Activated T-cell treated with anti-CD3 and anti-CD28 coated beads, Interleukin-2, amount 50 U/mL, for 24 hours (primary cell): ENCODE measurements around the gene DCAKD.

Experiments
- DNase-seq: peaks from one replicate; pipeline ENCODE4 v3.0.0-alpha.2; 2020
- H3K27ac Mint-ChIP-seq: 2 replicates; pipeline ENCODE4 v1.8.0; 2020; ENCODE audit warnings: mild to moderate bottlenecking, mixed read lengths
- H3K27me3 Mint-ChIP-seq: 2 replicates; pipeline ENCODE4 v1.8.0; 2020; ENCODE audit warnings: mixed read lengths
- H3K36me3 Mint-ChIP-seq: 2 replicates; pipeline ENCODE4 v1.8.0; 2020; ENCODE audit warnings: low read depth, mixed read lengths
- H3K4me1 Mint-ChIP-seq: 2 replicates; pipeline ENCODE4 v1.8.0; 2020; ENCODE audit warnings: low read depth, mixed read lengths
- H3K4me3 Mint-ChIP-seq: 2 replicates; pipeline ENCODE4 v1.8.0; 2020; ENCODE audit warnings: mild to moderate bottlenecking, moderate library complexity, mixed read lengths
- H3K9me3 Mint-ChIP-seq: 2 replicates; pipeline ENCODE4 v1.8.0; 2020; ENCODE audit warnings: mixed read lengths

The DCAKD gene

GRCh38 chr17:45051060-45051719, at the start of gene DCAKD:
DCAKD (minus strand) TSS chr17:45051632; CDS start chr17:45034885, 16,747 bp downstream.
- peak within 1 kb of the TSS; percentile 98 for H3K27ac Mint-ChIP-seq

GRCh38 chr17:45098869-45099616, 47.6 kb upstream of the DCAKD start:
- DNase-seq: peak; percentile 81
- peaks cover 87% of the 10 kb centered on the region for H3K36me3 Mint-ChIP-seq
- no peak overlapping the region for H3K4me3 Mint-ChIP-seq
- no peak overlapping the region for H3K27ac Mint-ChIP-seq
- no peaks in the 10 kb centered on the region for H3K4me1 Mint-ChIP-seq
- H3K9me3 Mint-ChIP-seq: no peaks in the 10 kb centered on the region
- no peaks in the 10 kb centered on the region for H3K27me3 Mint-ChIP-seq

More at GRCh38 chr17:45051060-45051719, at the start of gene DCAKD:
- peak within 1 kb of the TSS; percentile 95 for H3K4me3 Mint-ChIP-seq
- H3K4me1 Mint-ChIP-seq: peaks cover 53% of the 10 kb centered on the region
- peak; percentile 92 for DNase-seq
- H3K36me3 Mint-ChIP-seq: peaks cover 41% of the 10 kb centered on the region
- no peaks in the 10 kb centered on the region for H3K27me3 Mint-ChIP-seq
- H3K9me3 Mint-ChIP-seq: no peaks in the 10 kb centered on the region

- Mint-ChIP-seq H3K4me1 (no peaks in the 10 kb centered on the region), H3K27me3 (no peaks in the 10 kb centered on the region), H3K9me3 (no peaks in the 10 kb centered on the region), H3K36me3 (peaks cover 87% of the 10 kb centered on the region), H3K27ac (no peak overlapping the region), H3K4me3 (no peak overlapping the region)
- no peak for DNase-seq
Measured at GRCh38 chr17:45098081-45098868, 46.8 kb upstream of the DCAKD start.

- DNase-seq: no peak
- no peaks in the 10 kb centered on the region for H3K9me3 Mint-ChIP-seq
- H3K27ac Mint-ChIP-seq: no peak overlapping the region
- H3K36me3 Mint-ChIP-seq: peaks cover 86% of the 10 kb centered on the region
- no peaks in the 10 kb centered on the region for H3K4me1 Mint-ChIP-seq
- no peaks in the 10 kb centered on the region for H3K27me3 Mint-ChIP-seq
- no peak overlapping the region for H3K4me3 Mint-ChIP-seq
Measured at GRCh38 chr17:45096926-45097325, 45.5 kb upstream of the DCAKD start.

GRCh38 chr17:45096141-45096540, 44.7 kb upstream of the DCAKD start:
- no peaks in the 10 kb centered on the region for H3K4me1 Mint-ChIP-seq
- H3K27ac Mint-ChIP-seq: no peak overlapping the region
- no peak for DNase-seq
- no peaks in the 10 kb centered on the region for H3K9me3 Mint-ChIP-seq
- H3K27me3 Mint-ChIP-seq: no peaks in the 10 kb centered on the region
- H3K36me3 Mint-ChIP-seq: peaks cover 90% of the 10 kb centered on the region
- H3K4me3 Mint-ChIP-seq: no peak overlapping the region

GRCh38 chr17:45093444-45094110, 42.1 kb upstream of the DCAKD start:
- H3K27me3 Mint-ChIP-seq: no peaks in the 10 kb centered on the region
- no peaks in the 10 kb centered on the region for H3K9me3 Mint-ChIP-seq
- peak overlapping the region; percentile 50 for H3K27ac Mint-ChIP-seq
- no peak overlapping the region for H3K4me3 Mint-ChIP-seq
- peaks cover 92% of the 10 kb centered on the region for H3K36me3 Mint-ChIP-seq
- no peak for DNase-seq
- no peaks in the 10 kb centered on the region for H3K4me1 Mint-ChIP-seq

GRCh38 chr17:45092911-45093430, 41.5 kb upstream of the DCAKD start:
- H3K27me3 Mint-ChIP-seq: no peaks in the 10 kb centered on the region
- H3K4me3 Mint-ChIP-seq: no peak overlapping the region
- H3K4me1 Mint-ChIP-seq: peaks cover 1% of the 10 kb centered on the region
- peak overlapping the region; percentile 67 for H3K27ac Mint-ChIP-seq
- no peak for DNase-seq
- H3K36me3 Mint-ChIP-seq: peaks cover 92% of the 10 kb centered on the region
- H3K9me3 Mint-ChIP-seq: no peaks in the 10 kb centered on the region

GRCh38 chr17:45091778-45092425, 40.5 kb upstream of the DCAKD start:
- Mint-ChIP-seq H3K36me3 (peaks cover 92% of the 10 kb centered on the region), H3K9me3 (no peaks in the 10 kb centered on the region), H3K27ac (no peak overlapping the region), H3K4me1 (peaks cover 1% of the 10 kb centered on the region), H3K27me3 (no peaks in the 10 kb centered on the region), H3K4me3 (no peak overlapping the region)
- DNase-seq: no peak

- Mint-ChIP-seq H3K36me3 (peaks cover 88% of the 10 kb centered on the region), H3K4me1 (peaks cover 1% of the 10 kb centered on the region), H3K27me3 (no peaks in the 10 kb centered on the region), H3K27ac (no peak overlapping the region), H3K9me3 (no peaks in the 10 kb centered on the region), H3K4me3 (no peak overlapping the region)
- DNase-seq: no peak
Measured at GRCh38 chr17:45090711-45091110, 39.3 kb upstream of the DCAKD start.

GRCh38 chr17:45088741-45089140, 37.3 kb upstream of the DCAKD start:
- H3K27ac Mint-ChIP-seq: no peak overlapping the region
- H3K9me3 Mint-ChIP-seq: no peaks in the 10 kb centered on the region
- H3K4me1 Mint-ChIP-seq: peaks cover 1% of the 10 kb centered on the region
- peaks cover 89% of the 10 kb centered on the region for H3K36me3 Mint-ChIP-seq
- no peak overlapping the region for H3K4me3 Mint-ChIP-seq
- no peaks in the 10 kb centered on the region for H3K27me3 Mint-ChIP-seq
- DNase-seq: no peak

GRCh38 chr17:45087978-45088377, 36.5 kb upstream of the DCAKD start:
- Mint-ChIP-seq H3K27ac (no peak overlapping the region), H3K4me1 (peaks cover 1% of the 10 kb centered on the region), H3K27me3 (no peaks in the 10 kb centered on the region), H3K36me3 (peaks cover 88% of the 10 kb centered on the region), H3K9me3 (no peaks in the 10 kb centered on the region), H3K4me3 (no peak overlapping the region)
- DNase-seq: no peak

GRCh38 chr17:45087504-45087975, 36.1 kb upstream of the DCAKD start:
- H3K36me3 Mint-ChIP-seq: peaks cover 88% of the 10 kb centered on the region
- no peak overlapping the region for H3K27ac Mint-ChIP-seq
- H3K27me3 Mint-ChIP-seq: no peaks in the 10 kb centered on the region
- peaks cover 1% of the 10 kb centered on the region for H3K4me1 Mint-ChIP-seq
- no peaks in the 10 kb centered on the region for H3K9me3 Mint-ChIP-seq
- no peak for DNase-seq
- H3K4me3 Mint-ChIP-seq: no peak overlapping the region

- Mint-ChIP-seq H3K27me3 (no peaks in the 10 kb centered on the region), H3K9me3 (no peaks in the 10 kb centered on the region), H3K36me3 (peaks cover 89% of the 10 kb centered on the region), H3K4me1 (peaks cover 1% of the 10 kb centered on the region), H3K27ac (no peak overlapping the region), H3K4me3 (no peak overlapping the region)
- DNase-seq: no peak
Measured at GRCh38 chr17:45086865-45087503, 35.6 kb upstream of the DCAKD start.
